ENCODE results near the gene GPC6.

DNA sequence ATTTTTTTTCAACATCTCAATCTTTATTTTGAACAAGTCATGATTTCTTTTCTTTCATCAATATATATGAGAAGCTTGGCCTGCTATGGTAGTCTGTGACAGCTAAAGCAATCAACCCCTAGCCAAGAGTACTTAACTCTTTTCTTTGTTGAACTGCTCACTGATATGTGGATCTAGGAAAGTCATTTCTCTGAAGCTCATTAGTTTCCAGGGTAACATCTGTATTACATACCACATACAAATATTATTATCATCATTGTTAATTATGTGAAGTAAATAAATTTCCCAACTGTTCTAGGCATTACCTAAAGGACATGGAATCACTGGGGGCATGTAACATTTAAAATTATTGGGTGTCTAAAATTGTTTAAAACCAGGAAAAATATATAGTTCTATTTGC, 985.6 kb downstream of the GPC6 start:
- no peak for TF ChIP-seq POLR2A (IDR thresholded peaks at IDR 0.05; ENCODE audit: extremely low read depth, insufficient read length)
- TF ChIP-seq, protein P1, sequence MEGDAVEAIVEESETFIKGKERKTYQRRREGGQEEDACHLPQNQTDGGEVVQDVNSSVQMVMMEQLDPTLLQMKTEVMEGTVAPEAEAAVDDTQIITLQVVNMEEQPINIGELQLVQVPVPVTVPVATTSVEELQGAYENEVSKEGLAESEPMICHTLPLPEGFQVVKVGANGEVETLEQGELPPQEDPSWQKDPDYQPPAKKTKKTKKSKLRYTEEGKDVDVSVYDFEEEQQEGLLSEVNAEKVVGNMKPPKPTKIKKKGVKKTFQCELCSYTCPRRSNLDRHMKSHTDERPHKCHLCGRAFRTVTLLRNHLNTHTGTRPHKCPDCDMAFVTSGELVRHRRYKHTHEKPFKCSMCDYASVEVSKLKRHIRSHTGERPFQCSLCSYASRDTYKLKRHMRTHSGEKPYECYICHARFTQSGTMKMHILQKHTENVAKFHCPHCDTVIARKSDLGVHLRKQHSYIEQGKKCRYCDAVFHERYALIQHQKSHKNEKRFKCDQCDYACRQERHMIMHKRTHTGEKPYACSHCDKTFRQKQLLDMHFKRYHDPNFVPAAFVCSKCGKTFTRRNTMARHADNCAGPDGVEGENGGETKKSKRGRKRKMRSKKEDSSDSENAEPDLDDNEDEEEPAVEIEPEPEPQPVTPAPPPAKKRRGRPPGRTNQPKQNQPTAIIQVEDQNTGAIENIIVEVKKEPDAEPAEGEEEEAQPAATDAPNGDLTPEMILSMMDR (IDR thresholded peaks at IDR 0.05; ENCODE audit: low read depth, low read length) = no peak
- TF ChIP-seq, protein P2, sequence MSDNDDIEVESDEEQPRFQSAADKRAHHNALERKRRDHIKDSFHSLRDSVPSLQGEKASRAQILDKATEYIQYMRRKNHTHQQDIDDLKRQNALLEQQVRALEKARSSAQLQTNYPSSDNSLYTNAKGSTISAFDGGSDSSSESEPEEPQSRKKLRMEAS (IDR thresholded peaks at IDR 0.05; ENCODE audit: low read depth, low read length) = no peak
- TF ChIP-seq MYC (IDR thresholded peaks at IDR 0.05; ENCODE audit: low read depth, low read length) = no peak

Data from NB4 (cell line).